ENCODE measurements around the gene FGD6. TPM values are rescaled to one million over a fixed set of nuclear protein-coding genes. Genes with fewer than 3 reads are reported as not detected.

The FGD6 gene
- total and polyA plus RNA-seq, 9 donors, result 4.5 to 18.7 (median 15.2) TPM

- H3K4me1 ChIP-seq (ENCODE audit: insufficient read depth), result peaks cover 13% of the 10 kb centered on the region
- WGBS, 3 donors, result 94 to 95% (median 95%) methylated on average over 8 of the region's 8 CpGs
- H3K36me3 ChIP-seq, result no peaks in the 10 kb centered on the region
- no peak for DNase-seq
- H3K27me3 ChIP-seq, result no peaks in the 10 kb centered on the region
- intact Hi-C loops (cut with DNase I), result loop anchor here in 1 of 4 donors (5.0 kb wide), 1 partner anchor 45 kb away; no protein-coding TSS in a partner anchor
- H3K4me3 ChIP-seq, result no peak overlapping the region
- no peak for TF ChIP-seq CTCF (IDR thresholded peaks at IDR 0.05)
- TF ChIP-seq POLR2A (IDR thresholded peaks at IDR 0.05), result no peak
- no peaks in the 10 kb centered on the region for H3K9me3 ChIP-seq
- H3K27ac ChIP-seq, result no peak overlapping the region
Measured at GRCh38 chr12:95206916-95207315, 10.4 kb downstream of the FGD6 start.

DNA sequence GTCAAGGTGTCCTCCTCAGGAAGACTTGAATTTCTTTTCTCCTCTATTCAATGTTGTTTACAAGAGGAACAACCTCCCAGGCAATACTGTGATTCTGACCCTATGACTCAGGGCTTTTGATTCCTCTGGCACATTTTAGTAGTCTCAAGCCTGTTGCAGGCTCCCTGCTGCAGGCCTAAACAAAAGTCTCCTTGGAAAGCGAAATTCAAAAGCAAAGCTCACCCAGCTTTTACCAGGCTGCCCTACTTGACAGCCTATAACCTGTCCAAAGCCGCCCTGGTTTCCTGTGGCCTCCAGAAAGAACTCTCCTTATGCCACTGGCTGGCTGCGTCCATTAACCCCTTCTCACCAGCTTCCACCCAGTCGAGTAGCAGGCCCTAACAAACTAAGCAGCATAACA lies 11.6 kb downstream of the FGD6 start:
- Histone ChIP-seq H3K36me3 (no peaks in the 10 kb centered on the region), H3K27ac (peak overlapping the region in 1 of 2 donors; percentile 75), H3K4me1 (ENCODE audit: insufficient read depth) (peaks cover 17% of the 10 kb centered on the region), H3K9me3 (no peaks in the 10 kb centered on the region), H3K4me3 (no peak overlapping the region), H3K27me3 (no peaks in the 10 kb centered on the region)
- peak; percentile 28 to 48 (median 42) for DNase-seq
- no peak for TF ChIP-seq EP300 (IDR thresholded peaks at IDR 0.05)
- no peak for TF ChIP-seq POLR2A (IDR thresholded peaks at IDR 0.05)
- TF ChIP-seq CTCF (IDR thresholded peaks at IDR 0.05), result no peak
- 10 to 18% (median 12%) methylated on average over 4 of the region's 4 CpGs for WGBS, 3 donors
- intact Hi-C loops (cut with DNase I), result loop anchor here in 1 of 4 donors (5.0 kb wide), 1 partner anchor 43 kb away; no protein-coding TSS in a partner anchor

DNA sequence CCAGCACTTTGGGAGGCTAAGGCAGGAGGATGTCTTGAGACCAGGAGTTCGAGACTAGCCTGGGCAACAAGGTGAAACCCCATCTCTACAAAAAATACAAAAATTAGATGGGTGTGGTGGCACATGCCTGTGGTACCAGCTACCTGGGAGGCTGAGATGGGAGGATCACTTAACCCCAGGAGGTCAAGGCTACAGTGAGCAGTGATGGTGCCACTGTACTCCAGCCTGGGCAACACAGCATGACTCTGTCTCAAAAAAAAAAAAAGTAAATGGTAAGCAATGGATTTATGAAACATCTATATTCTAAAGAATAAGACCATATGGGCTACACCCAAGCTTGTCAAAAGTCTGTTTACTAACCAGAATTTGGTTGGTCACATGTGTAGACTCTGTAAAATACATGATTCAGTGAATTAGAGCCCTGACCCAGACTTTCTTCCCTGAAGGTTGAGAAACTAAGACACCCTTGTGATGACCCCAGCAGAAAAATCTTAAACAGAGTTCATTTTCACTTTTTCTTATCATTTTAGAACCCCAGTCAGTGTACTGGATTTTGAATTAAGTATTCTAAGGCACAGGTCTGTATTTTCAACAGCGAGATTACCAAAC lies 12.1 kb downstream of the FGD6 start:
- no peak for DNase-seq
- H3K27ac ChIP-seq, result peak overlapping the region; percentile 61 to 75
- H3K9me3 ChIP-seq, result no peaks in the 10 kb centered on the region
- TF ChIP-seq POLR2A (IDR thresholded peaks at IDR 0.05) (no peak), CTCF (IDR thresholded peaks at IDR 0.05) (no peak), EP300 (IDR thresholded peaks at IDR 0.05) (no peak)
- H3K36me3 ChIP-seq, result no peaks in the 10 kb centered on the region
- no peaks in the 10 kb centered on the region for H3K27me3 ChIP-seq
- peaks cover 17% of the 10 kb centered on the region for H3K4me1 ChIP-seq (ENCODE audit: insufficient read depth)
- intact Hi-C loops (cut with DNase I), result loop anchor here in 1 of 4 donors (5.0 kb wide), 1 partner anchor 43 kb away; no protein-coding TSS in a partner anchor
- H3K4me3 ChIP-seq, result no peak overlapping the region
- WGBS, 3 donors, result 93 to 97% (median 97%) methylated on average over 2 of the region's 2 CpGs

- Histone ChIP-seq H3K27me3 (no peaks in the 10 kb centered on the region), H3K27ac (peak overlapping the region; percentile 61 to 75), H3K9me3 (no peaks in the 10 kb centered on the region), H3K4me3 (no peak overlapping the region), H3K4me1 (ENCODE audit: insufficient read depth) (peaks cover 20% of the 10 kb centered on the region), H3K36me3 (no peaks in the 10 kb centered on the region)
- DNase-seq, result peak; percentile 36 to 74 (median 57)
- intact Hi-C loops (cut with DNase I), result no loop called here
- TF ChIP-seq POLR2A (IDR thresholded peaks at IDR 0.05), result peak; percentile 12
- no peak for TF ChIP-seq EP300 (IDR thresholded peaks at IDR 0.05)
- WGBS, 3 donors, result 68 to 75% (median 71%) methylated on average over 11 of the region's 11 CpGs
Measured at GRCh38 chr12:95204141-95204866, 13.0 kb downstream of the FGD6 start.

Data from ovary (tissue), 9 donors.